Measurements from ENCODE around the gene SSUH2.
A peak's percentile ranks its signal among the peaks of the same experiment; 100 is the strongest.

The SSUH2 gene

DNA sequence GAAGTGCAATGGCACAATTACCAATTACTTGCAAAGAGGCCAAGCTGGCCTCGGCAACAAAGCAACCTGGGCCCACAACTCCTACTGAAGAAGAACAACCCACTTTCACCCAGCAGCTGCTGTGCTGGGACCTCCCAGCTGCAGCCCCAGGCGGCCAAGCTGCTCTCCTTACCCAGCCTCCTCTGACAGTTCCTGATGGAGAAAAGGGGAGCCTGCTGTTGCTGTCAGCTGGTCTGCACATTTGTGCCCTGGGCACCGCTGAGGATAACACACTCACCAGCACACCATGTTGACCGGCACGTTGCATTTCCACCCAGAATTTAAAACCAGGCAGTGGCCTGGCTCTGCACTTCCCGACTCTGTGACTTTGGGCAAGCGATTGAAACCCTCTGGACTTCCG is 33.6 kb downstream of the SSUH2 start:
- no peak for DNase-seq (ENCODE audit: low spot score)

DNA sequence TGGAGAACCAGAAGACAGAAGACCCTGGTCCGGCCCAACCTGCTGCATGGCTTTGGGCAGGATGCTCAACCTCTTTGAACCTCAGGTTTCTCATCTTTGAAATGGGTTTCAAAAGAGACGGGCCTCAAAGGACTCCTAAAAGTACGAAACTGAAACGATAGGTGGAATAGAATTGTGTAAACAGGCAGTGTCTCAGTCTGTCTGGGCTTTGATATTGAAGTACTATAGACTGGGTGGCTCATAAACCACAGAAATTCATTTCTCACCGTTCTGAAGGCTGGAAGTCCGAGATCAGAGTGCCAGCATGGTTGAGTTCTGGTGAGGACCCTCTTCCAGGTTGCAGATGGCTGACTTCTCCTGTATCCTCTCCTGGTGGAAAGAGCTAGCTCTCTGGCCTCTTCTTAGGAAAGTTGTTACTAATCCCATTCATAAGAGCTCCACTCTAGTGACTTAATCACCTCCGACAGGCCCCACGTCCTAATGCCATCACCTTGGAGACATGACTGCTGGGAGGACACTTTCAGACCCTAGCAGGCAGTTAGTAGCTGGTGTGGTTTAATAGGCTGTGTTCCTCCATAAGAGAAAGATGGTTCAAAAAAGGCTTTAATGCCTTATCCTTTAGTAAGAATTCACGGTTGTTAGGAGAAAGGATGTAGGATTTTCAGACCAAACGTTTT is 35.7 kb downstream of the SSUH2 start:
- DNase-seq (ENCODE audit: low spot score), result no peak

DNA sequence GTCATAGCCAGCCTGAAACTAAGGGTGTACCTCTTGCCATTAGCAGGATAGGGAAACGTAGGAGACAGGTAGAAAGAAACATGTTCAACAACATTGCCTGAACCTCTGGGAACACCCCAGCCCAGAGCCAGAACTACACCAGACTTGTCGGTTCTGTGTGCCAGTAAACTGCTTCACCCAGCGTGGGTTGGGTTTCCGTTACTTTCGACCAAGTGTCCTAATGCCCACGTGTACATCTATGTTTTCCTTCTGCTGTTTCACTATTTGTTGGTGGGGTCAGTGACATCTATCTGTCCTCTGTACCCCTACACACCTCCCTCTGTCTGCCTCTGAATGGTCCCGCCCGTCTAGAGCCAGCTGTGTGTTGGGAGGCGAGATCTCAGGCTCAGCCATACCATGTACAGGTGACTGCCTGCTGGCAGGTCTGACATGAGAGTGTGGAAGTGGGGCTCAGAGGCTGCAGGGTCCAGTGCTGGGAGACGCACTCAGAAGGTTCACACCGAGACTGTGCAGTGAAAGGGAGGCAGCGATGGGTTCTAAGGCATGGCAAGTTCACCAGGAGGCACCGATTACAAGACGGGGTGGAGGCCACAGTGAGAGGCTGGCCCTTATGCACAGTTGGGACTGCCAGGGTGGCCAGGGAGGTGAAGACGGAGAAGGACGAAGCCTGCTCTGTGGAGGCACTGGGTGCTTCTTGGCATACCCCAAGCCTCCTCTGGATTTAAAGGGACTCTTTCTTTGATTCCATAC is 36.4 kb downstream of the SSUH2 start:
- no peak for DNase-seq (ENCODE audit: low spot score)

DNA sequence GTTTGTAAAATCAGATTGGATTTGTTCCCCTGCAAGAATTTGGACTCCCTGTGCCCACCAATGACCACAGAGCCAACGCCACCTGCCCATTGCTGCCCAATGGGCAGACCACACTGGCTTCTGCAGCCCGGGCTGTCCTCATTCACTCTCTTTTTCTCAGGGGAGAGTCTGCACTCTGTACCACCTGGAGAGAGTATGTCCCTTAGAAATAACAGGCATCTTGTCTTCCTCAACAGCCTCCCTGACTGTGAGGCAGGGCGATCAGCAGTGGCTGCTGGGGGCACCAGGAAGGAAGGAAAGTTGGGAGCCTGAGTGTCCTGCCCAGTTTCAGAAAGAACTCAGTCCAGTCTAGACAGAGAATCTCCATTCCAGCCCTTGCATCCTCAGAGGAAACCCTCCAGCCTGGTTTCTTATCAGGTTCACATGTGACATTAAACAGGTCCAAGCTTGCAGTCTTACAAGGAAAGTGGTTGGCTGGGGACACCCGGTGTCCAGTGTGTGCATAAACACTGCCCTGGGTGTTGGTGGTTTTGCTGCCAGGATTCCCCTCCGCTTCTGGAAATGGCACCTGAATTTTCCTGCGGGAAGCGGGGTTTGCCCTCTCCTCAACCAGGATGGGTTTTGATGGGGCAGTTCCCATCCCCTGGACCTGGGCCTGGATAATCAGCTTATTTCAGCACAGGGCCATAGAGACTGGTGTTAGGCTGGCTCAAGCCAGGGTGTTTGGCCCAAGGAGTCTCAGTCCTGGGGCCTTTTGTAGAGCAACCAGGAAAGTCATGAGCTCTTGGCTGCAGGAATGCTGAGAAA is 37.2 kb downstream of the SSUH2 start:
- peak; percentile 76 for DNase-seq (ENCODE audit: low spot score)

DNA sequence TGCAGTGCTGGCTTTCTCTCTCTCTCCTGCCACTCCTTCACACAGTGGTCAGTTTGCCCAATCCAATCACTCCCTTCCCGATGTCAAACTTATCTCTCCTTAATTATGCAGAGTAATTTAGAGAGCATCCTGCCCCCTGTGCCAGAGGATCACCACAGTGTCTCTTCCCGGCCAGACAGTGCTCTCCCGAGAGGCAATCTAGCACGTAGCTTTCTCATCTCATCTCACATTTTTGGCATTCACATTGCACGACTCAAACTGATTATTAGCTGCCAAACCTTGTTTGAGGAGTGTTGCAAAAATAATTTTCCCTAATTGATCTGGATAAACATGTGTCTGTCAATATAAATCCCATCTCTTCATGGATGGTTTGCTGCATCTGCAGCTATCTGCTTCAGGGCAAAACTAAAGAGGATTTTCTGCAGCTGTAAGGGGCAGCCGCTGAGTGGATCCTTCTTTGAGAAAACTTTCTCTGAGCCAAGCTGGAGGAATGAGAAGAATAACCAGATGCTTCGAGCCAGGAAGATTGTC is 37.8 kb downstream of the SSUH2 start:
- DNase-seq (ENCODE audit: low spot score), result no peak

DNA sequence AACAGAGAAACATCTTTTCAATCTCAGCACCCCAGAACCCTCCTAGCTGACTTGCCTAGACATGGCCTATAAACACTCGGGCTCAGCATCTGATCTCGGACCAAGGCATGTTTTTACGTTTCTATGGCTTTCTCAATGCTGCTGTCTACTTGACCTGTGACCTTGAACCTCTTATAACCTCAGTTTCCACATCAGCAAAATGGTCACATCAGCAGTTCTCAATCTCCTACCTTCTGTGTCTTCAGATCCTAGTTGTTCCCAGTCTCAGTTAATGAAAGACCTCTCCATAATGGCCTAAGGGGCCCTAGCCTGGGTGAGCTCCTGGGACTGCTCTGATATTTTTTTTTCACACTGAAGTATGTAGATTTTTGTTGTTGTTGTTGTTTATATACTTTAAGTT is 39.6 kb downstream of the SSUH2 start:
- DNase-seq (ENCODE audit: low spot score), result no peak

DNA sequence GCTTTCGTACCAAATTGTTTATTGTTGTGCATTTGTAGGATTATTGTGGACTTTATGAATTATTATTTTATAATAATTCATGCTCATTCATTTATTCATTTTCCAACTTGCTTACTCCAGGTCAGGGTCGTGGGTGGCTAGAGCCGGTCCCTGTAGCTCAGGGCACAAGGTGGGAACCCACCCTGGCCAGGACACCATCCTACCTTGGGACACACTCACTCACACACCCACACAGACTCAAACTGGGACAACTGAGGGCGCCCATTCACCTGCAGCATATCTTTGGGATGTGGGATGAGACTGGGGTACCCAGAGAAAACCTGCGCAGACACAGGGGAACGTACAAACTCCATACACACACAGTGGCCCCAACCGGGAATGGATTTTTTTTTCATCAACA is 40.6 kb downstream of the SSUH2 start:
- DNase-seq (ENCODE audit: low spot score), result no peak

DNA sequence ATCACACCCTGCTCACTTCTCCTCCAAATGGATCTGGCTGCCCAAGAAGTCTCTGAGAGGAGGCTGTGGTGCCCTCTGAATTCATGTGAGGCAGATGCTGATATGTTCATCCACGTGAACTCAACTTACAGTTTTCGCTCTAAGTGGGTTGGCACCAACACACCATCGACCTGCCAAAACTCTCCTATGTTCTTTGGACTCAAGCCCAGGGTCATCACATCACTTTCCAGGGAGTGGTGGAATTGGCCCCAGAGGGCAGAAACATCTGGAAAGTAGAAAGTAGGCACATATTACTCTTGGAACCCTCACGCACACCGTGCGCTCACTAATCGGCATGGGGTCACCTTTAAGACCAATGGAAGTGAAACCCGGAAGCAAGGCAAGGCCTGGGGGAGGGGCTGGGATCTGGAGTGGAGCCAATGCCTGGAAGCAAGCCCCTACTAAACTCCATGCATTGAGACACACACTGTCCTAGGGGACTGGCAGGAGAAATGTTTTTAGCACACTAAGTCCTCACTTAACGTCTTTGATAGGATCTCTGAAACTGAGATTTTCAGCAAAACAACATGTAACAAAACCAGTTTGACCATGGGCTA is 41.4 kb downstream of the SSUH2 start:
- no peak for DNase-seq (ENCODE audit: low spot score)

DNA sequence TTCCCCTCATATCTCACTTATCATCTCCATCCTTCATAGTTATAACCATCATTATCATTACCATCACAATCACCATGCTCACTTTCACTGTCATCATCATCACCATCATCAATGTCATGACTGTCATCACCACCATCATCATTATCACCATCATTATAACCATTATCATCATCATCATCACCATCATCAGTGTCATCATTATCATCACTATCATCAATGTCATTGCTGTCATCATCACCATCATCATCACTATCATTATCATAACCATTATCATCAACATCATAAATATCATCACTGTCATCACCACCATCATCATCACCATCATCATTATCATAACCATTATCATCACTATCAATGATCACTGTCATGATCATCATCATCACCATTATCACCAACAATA is 44.1 kb downstream of the SSUH2 start:
- DNase-seq (ENCODE audit: low spot score), result no peak

DNA sequence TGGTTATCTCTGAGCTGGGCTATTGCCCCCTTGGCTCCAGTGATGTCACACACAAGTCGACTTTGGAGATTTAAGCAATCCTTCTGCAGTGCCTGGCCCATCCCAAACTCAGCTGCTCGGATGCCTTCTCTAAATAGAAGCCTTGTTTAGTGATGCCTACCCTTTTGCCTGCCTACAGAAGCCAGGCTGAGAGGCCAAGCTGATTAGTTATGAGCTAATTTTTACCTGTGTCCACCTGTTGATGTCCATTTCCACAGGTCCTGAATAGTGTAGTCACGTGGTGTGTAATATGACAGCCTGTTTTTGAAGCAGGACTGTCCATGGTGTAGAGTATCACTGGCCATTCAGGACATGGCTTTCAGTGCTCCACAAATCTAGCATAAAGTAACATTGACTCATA is 45.5 kb downstream of the SSUH2 start:
- no peak for DNase-seq (ENCODE audit: low spot score)

DNA sequence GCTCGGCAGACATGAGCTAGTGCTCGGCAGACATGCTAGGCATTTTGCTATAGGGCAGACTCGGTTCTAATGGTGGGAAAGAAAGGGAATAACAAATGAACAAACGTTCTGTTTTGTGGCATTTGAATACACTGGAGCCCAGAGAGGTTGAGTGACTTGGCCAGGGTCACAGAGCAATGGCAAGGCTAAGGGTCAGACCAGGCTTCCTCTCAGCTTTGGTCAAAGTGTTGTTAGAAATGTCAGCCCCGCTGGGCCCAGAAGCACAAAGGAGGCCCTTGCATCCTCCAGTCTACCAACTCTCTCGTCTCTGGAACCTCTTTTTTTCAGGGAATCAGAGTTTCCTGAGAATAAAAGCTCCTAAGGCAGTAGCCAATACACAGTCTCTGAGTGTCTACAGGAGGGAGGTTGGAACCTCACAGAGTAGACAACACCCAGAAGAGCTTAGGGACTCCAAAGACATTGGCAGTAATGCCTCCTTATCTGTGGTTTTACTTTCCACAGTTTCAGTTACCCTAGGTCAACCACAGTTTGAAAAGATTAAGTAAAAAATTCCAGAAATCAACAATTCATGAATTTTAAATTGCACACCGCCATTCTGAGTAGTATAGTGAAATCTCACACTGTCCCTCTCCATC is 47.3 kb downstream of the SSUH2 start:
- no peak for DNase-seq (ENCODE audit: low spot score)

DNA sequence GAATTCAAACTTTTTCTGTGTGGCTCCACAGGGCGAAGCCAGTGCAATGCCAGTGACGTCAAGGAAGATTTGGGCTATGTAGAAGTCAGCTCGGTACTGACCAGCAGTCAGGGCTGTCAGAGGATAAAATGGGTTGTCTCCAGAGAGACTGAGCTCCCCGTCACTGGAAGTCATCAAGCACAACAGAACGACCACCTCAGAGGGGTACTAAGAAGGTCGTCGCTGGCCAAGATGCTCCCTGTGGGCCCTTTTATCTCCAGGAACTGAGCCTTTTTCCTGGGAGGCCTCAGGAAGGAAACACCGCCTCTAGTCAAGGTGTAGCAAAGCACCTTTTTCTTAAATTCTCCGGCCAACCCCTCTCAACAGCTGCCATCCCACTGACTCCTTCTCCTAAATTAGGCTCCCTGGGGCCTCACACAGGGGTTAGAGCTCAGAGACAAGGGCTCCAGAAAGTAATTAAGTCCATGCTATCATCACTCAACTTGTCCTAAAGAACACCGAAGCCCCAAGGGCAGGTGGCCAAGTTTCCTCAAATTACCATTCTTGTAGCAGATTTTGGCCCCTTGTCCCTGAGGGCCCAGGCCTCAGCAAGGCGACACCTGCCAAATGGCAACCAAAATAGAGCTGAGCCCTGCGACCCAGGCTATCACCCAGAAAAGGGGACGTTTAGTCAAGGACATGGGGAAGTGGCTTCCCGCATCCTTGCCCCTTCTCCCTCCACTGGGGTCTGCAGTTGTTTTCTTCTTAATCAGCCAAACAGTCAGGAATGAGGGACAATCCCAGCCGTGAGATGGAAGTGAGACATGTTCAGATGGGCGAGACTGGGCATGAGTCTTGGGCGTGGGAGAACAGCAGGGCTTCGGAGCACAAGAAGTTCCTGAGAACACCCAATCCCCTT is 48.0 kb downstream of the SSUH2 start:
- DNase-seq (ENCODE audit: low spot score), result no peak

DNA sequence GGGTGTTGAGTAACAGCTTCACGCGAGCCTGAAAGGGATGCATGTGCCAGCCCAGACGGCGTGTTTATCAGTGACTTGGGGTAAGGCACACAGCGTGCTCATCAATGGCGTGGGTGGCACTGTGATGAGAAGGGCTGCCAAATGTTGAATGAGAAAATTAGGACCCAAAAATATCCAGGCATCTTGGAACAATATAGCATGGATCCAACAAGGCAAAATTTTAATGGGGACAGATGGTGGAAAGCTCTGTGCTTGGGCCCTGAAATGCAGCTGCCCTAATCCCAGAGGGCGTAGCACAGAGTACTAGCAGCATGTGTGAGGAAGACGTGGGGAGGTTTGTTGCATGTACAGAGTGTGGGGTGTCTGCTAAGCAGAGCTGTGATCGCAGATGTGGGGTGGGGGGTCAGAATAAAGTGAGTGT is 48.9 kb downstream of the SSUH2 start:
- no peak for DNase-seq (ENCODE audit: low spot score)

DNA sequence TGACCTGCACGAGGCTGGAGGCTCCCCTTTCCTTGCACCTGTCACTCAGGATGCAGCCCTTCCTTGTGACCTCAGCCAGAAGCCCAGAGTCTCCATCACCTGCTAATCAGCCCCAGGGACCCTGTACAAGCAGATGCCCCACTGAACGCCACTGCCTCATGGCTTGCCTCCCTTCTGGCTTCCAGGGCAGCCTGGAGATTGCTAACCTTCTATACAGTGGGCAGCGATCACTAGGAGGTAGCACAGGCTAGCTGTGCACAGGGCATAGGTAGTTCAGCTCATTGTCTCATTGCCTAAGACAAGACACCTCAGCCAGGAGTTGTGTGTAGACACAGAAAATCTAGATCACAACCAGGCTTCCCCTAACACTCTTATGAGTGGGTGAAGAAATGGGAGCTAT is 49.3 kb downstream of the SSUH2 start:
- DNase-seq (ENCODE audit: low spot score), result no peak

DNA sequence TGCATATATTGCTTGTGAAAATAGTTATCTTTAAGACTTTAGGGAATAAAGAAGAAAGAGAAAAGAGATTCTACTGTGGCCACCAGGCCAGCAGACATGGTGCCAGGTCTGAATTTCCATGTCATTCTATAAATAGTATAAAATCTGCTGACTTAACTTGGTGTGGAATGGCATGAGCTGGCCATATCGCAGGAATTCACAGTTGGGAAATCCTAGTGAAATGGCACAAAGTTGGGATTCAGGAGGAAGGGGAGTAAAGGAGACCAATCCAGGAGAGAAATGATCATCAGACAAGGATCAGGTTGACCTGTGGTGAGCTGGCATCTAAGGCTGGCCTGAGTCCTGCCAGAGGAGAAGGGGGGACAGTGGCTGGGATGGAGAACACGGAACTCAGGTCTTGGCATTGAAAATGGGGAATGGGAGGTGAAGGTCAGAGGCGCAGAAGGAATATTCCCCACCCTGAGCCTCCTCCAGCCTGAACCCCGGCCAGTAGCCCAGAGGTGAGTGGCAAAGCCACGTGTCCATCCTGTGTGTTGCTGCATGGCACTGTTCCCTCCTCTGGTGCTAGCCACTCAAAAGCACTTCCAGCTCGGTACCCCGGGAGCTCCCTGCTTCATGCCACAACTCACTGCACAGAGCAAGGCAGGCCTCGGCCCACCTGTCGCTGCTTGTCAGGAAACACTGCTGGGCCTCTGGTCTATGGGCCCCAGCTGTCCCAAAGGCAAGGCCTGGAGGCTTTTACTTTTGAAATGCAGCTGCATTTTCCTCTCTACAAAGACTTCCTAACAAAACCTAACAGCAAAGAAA is 51.4 kb downstream of the SSUH2 start:
- DNase-seq (ENCODE audit: low spot score), result no peak

DNA sequence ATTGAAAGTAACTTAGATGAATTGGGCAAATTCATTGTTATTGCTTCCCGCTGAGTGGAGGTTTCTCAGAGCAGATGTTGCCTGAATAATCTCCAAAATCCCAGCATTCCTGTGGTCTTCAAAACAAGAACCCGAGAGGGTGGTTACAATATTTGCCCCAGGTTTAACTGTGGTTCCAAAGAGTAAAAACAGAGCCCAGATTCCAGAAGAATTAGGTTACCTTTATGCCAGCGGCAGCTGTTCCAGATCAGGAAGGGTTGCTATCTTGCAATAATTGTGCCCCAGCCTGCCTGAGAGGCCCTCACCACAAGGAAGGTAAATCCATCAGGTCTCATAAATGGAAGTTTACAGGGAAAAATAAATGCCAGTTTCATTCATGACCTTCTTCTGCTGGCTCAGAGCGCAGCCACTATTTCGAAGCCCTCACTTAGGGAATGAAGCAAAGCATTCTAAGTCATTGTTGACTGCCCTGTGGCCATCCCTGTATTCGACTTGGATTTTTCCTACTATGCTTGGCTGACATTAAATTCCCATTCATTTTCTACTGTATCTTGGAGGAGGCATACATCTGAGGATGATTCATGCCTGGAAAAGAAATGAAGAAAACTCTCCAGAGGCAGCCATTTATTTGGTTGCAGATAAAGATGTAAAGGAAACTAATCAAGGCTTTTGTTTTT is 54.6 kb downstream of the SSUH2 start:
- DNase-seq (ENCODE audit: low spot score), result no peak

DNA sequence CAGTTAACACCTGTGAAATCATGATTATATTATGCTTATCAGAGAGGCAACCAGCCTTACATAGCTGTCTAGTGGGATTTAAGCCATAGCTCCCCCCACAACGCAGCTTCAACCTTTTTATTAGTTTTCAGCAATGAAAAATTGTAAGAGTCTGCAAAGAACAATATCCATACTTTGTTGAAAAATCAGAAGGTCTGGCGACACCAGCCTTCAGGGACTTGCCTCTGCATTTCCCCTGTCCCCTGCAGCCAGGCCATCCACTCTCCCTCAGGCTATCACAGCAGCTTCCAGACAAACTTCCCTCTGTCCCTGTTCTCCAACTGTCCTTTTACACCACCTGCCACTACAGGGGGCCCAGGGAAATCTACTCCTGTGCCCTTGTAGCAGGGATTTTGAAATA is 59.9 kb downstream of the SSUH2 start:
- DNase-seq (ENCODE audit: low spot score), result no peak

DNA sequence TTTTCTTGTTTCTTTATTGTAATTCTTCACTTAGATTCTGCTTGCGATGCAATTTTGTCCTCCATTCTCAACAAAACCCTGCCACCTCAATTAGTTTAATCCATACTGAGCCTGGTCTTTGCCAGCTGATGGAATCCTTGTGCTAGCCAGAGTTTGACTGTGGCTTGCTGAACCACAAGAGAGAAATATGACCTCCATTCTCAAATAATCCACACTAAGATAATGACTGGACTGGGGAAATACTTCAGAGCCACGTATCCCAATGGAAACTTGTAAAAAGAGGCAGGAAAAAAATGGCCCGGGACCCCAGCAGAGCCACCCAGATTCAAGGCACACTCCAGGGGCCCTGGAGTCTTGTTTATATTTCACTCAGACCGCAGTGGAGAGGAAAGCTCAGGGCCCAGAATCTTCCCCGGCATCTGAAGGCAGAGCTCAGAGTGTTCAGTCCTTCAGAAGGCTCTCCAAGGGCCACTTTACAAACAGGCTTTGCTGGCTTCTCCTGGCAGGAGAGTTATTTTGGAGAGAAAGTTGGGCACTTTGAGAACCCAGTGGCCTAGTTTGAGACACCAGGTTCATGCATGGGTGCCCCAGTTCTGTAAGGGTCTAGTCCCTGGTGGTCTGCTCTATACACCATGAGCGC is 62.7 kb downstream of the SSUH2 start:
- no peak for DNase-seq (ENCODE audit: low spot score)

DNA sequence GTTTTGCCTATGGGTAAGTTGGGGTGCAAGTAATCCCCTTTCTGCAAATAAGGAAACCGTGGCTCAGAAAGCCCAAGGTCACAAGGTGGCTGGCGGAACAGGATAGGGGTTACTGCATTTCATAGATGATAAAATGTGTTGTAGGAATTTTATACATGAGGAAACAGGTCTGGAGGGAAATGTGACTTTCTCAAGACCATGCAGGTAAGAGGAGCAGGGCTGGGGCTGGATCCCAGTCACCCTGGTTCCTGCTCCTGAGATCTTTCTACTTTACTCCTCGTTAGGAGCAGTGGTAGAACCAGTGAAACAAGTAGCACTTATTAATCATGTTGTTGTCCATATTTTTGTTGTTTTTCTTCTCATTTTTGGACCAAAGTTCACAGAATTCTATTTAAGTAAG is 63.2 kb downstream of the SSUH2 start:
- no peak for DNase-seq (ENCODE audit: low spot score)

All from ecto neural progenitor cell (in vitro differentiated cells).